ENCODE measurements around the gene SCPEP1.

- TF ChIP-seq PKNOX1 (IDR thresholded peaks at IDR 0.05), result no peak
- no peak for TF ChIP-seq ELF4 (IDR thresholded peaks at IDR 0.05)
- TF ChIP-seq SP1 (IDR thresholded peaks at IDR 0.05), result no peak
- TF ChIP-seq HDGF (IDR thresholded peaks at IDR 0.05; ENCODE audit: borderline replicate concordance), result no peak
- no peak for TF ChIP-seq ARNT (IDR thresholded peaks at IDR 0.05)
- no peak for TF ChIP-seq ZNF384 (IDR thresholded peaks at IDR 0.05)
- no peak for TF ChIP-seq FOXM1 (IDR thresholded peaks at IDR 0.05; ENCODE audit: borderline replicate concordance)
- TF ChIP-seq BHLHE40 (IDR thresholded peaks at IDR 0.05; ENCODE audit: borderline replicate concordance), result no peak
These were observed 42.5 kb upstream of the SCPEP1 start for GRCh38 chr17:56935461-56935860.

Measured in HEK293T (cell line).